Mucosa of gallbladder (tissue), 1 donor: ENCODE results near the gene RAD51B. TPM values are rescaled to one million over a fixed set of nuclear protein-coding genes. Genes with fewer than 3 reads are reported as not detected.
"Not testable (repeated sequence)": the region's sequence is repeated elsewhere in the genome, so short reads cannot be mapped to it uniquely, and the experiment has no call there.

ENCODE experiments used
- DNase-seq: peaks from one replicate; pipeline ENCODE4 v3.0.0-alpha.2; 2020; ENCODE audit warnings: low spot score
- total RNA-seq: library from RNA; stranded (reverse); gene quantifications from one replicate; pipeline ENCODE4 v1.2.1, GENCODE V29; 2021
- donor health status: DM: no; HTN: no; CAD: no.

Gene RAD51B
- total RNA-seq, 1 donor from 2014 or later = 18.5 TPM

DNA sequence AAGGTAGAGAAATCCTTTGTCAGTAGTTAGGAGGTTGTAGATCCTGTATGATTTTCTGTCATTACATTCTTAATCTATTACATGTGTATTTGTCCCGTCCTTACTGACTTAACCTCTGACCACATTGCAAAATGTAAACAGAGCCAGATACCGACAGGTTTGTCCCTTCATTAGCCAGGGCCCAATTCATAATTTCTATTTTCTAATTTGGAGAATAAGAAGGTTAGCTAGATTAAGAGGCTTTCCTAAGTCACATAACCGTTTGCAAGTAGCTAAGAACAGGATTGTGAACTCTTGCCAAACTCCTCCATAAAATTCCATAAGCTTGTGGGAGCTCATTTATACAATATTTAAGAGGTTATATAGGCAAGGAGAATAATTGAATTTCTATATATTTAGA lies 352.6 kb downstream of the RAD51B start:
- DNase-seq = no peak

- peak; percentile 16 for DNase-seq
Observed at GRCh38 chr14:68172627-68173026, 353.0 kb downstream of the RAD51B start.

DNA sequence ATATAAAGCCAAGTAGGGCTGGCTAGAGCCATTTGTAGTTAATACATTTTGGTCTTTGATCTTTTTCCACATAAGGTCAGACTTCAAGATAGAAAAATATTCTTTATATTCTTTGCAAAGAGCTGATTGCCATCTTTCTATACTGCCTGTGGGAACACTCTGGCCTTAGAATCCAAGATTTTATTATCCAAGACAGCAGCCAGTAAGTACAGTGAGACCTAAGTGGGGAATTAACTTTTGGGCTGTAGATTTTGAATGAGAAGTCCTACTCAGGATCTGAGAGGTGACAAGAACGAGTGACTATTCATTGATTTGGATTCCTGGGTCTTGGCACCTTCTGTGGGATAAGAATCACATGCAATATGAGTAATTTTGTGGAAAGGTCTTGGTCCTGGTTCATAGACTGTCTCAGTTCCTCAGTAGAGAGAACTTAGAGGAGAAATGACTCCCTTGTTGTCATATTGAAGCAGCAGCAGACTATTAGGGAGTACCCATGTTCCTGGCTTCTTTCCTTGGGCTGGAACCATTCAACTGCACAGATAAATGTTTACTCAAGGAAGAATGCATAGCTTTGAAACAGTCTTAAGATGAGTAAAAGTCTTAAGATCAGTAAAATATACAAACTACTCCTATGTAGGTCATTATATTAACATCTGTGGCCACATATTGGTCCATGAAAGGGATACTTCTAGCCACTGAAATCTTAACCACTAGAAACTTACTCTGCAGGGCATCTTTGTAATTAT lies 353.8 kb downstream of the RAD51B start:
- DNase-seq = no peak

DNA sequence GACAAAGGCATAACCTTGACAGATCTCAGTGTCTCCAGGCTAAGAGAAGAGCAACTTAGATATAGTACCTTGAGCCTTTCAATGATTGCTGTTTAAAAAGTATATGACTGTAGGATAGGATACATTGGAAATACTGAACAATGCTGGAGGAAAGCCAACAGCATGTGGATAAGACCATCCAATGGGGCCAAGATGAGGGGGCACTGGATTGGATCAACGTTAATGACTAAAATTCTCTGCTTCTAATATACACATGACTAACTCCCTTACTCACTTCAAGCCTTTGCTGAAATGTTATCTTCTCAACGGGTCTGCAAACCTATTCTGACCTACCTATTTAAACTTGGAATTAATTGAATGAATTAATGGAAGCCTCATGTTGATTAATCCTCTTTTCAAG lies 354.9 kb downstream of the RAD51B start:
- DNase-seq = no peak

DNA sequence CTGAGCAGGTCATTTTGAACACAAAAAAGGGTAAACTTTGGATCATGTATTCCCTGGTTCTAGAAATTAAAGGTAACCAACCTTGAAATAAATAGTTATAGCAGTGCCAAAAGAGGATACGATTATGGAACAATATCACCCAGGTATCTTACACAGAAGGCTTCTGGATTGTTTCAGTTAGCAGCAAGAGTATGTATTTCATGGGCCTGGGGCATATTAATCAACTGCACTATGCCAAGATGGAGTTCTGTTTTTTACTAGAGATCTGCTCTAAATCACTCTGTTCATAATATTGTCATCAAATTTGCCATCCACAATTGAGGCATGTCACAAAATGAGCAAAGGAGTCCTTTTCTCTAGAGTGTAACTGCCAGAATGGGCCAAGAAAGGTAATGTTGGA lies 357.1 kb downstream of the RAD51B start:
- no peak for DNase-seq

DNA sequence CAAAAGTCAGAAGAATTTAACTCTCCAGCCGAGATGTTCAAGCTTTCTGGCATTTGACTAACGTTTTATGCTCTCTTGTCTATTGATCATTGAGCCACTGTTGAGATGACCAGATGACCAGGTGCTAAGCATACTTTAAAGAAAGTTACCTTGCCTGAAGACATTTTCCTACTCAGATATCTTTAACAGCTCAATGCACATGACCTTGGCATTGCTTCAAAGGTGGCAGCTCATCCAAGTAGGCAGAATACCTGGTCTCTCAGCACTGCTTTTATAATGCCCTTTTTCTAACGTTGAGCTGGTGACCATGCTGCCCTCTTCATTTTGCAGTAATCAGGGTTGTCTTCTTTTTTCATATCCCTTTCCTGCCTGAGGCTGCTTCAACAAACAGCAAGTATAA lies 358.1 kb downstream of the RAD51B start:
- DNase-seq = no peak

DNA sequence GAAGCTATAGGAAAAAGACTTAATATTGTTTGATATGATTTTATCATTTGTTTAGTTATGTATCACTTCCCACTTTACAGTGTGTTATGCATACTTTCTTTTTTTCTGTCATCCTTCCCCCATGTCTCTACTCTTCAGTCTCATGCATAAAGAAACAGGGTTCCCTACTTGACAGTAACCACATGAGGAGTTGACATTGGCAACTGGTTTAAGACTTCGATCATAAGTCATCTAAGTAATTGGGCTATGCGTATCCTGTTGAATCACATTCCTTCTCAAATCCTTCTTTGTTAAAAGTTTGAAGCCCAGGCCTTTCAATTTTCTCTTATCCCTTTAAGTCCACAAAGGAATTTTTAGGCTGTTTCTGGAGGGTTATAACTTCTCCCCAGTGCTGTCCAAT lies 358.7 kb downstream of the RAD51B start:
- DNase-seq = no peak

DNA sequence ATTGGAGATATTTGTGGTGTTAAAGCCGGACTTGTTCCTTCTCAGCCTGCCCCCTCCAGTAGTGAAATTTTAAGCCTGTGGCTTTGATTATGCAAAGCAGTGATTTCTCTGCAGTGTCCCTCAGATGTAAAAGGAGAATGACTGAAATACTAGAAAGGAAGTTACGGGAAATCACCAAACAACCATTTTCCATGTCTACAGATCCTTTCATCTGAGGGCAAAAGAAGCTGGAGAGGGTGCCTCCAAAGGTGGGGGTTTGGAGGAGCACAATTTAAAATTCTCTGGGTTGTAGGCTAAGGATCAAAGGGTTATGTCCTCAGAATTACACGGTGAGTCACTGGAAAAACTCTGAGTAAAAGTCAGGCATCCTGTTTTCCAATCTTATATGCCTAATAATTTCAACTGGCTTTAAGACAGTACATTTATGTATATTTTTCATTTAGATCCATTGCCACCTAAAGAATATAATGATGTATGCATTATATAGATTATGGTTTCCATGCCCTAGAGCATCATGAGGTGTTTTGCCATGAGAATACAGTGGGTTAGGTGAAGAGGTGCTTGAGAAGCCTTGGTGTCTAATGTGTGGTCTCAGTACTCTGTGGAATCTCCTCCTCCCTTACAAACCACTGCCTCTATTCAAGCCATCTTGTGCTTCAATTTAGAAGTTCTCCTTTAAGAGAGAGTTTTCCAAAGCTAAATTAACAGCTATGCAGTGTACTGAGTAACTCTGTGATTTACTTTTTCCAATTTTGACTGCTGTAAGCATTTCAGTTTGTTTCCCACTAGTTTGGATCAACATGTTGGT lies 362.1 kb downstream of the RAD51B start:
- DNase-seq = no peak

- no peak for DNase-seq
Observed at GRCh38 chr14:68182492-68182891, 362.9 kb downstream of the RAD51B start.

DNA sequence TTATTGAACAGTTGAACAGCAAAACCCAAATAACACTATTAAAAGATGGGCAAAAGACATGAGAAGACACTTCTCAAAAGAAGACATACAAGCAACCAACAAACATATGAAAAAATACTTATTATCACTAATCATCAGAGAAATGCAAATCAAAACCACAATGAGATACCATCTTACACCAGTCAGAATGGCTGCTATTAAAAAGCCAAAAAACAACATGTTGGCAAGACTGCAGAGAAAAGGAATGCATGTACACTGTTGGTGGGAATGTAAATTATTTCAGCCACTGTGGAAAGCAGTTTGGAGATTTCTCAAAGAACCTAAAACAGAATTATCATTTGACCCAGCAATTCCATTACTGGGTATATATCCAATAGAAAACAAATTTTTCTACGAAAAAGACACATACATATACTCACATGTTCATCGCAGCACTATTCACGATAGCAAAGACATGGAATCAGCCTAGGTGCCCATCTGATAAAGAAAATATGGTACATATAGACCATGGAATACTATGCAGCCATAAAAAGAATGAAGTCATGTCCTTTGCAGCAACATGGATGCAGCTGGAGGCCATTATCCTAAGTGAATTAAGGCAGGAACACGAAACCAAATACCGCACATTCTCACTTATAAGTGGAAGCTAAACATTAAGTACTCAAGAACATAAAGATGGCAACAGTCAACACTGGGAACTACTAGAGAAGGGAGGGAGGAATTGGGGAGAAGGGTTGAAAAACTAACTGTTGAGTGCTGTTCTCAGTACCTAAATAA lies 367.1 kb downstream of the RAD51B start:
- not testable (repeated sequence) for DNase-seq

- no peak for DNase-seq
Observed at GRCh38 chr14:68188174-68188573, 368.6 kb downstream of the RAD51B start.

DNA sequence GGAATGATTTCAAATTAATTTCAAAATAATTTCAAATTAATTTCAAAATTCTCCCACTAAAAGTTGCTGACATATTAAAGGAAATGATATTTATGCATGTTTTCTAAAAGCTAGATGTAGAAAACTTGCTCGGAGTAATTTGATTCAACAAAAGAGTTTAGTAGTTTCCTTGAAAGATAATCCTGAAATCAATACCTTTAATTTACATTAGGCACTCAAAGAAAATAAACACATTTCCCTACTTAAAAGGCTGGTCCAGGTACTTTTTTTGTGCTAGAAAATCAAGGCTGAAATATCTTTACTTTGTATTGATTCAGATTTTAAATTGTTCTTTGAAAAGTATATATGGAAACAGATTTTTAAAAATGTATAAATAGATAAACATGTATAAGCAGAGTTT lies 370.5 kb downstream of the RAD51B start:
- no peak for DNase-seq

DNA sequence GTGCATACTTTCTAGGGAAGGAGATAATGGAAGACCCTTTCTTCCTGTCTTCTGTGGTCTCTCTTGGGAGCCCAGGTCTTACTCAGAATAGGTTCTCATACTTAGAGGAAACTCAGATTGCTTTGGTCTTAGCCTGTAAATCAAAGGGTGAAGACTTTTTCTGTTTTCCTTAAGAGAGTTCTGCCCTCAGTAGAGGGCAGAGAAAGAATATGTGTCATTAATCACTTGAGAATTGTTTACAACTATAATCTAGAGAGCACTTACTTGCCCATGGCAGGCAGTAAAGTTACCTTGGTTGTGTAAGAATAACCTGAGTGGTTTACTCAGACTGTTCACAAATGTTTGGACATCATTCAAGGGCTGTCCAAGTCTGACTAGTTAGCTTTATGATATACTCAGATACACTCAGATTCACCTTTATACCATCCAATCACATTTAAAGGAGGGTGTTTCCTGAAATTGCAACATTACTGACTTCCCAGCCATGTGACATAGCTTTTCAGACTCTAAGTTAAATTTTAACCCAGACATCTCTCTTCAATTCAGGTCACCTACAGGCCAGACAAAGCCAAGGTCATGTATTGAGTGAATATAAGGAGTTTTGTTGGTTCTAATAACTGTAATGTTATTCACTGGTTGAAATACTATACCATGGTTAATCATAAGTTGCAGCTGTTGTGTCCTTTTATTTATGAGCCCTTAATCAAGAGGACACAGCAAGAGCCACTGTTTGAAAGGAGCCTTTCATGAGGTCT lies 372.2 kb downstream of the RAD51B start:
- peak; percentile 54 for DNase-seq

GRCh38 chr14:68192935-68193334 lies 373.4 kb downstream of the RAD51B start:
- no peak for DNase-seq

GRCh38 chr14:68193970-68194681 lies 374.5 kb downstream of the RAD51B start:
- DNase-seq = no peak

- no peak for DNase-seq
Observed at GRCh38 chr14:68195126-68195525, 375.5 kb downstream of the RAD51B start.

DNA sequence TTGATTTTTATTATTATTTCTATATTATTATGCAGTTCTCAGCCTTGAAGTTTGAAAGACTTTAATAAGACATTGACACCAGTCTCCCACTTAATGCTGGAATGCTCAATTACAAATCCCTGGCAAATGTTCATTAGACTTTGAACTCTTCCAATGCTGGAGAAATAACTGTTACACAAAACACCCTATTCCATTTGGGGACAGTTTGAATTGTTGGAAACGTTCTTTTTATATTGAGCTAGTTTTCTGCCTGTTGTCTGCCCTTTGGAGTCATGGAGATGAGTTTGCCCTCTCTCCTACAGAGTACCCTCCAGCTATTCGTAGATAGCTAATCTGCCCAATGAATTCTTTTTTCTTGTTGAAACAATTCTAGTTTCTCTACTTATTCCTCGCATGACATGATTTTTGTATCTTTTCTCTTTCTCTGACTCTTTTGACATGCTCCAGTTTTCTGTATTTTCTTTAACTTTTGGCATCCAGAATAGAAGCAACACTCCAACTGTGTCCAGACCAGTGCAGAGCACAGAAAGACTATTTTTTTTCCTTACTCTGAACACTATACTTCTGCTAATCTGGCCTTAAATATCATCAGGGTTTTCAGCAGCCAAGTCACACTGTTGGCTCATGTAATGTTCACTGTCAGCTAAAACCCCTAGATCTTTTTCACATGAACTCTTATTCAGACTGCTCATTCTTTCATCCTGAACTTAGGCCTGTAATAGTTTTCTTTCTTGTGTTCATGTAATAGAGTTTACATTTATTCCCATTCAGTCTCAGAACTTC lies 379.3 kb downstream of the RAD51B start:
- DNase-seq = no peak

GRCh38 chr14:68199554-68200151 lies 380.1 kb downstream of the RAD51B start:
- DNase-seq = peak; percentile 50

- DNase-seq = no peak
Observed at GRCh38 chr14:68203871-68204270, 384.3 kb downstream of the RAD51B start.

DNA sequence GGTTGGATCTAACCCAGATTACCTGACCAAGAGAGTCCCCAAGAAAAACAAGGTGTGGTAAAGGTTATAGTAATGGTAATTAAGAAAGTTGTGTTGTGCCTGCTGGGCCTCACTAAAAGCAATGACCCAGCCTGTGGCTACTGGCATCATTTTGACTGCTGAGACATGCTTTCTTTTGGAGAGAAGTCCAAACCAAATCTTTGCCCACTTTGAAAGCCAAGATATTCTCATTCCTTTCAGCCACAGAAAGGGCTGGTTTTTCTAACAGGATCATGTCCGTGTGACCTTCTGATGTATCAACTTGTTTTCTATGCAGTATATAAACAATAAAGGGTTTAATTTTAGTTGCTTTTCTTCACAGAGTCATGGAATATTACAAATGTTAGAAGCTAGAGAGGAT lies 388.6 kb downstream of the RAD51B start:
- DNase-seq = no peak
